Measurements from ENCODE around the gene P2RX2.

GRCh38 chr12:132611620-132612019 lies 7.0 kb upstream of the P2RX2 start:
- TF ChIP-seq, protein P1, sequence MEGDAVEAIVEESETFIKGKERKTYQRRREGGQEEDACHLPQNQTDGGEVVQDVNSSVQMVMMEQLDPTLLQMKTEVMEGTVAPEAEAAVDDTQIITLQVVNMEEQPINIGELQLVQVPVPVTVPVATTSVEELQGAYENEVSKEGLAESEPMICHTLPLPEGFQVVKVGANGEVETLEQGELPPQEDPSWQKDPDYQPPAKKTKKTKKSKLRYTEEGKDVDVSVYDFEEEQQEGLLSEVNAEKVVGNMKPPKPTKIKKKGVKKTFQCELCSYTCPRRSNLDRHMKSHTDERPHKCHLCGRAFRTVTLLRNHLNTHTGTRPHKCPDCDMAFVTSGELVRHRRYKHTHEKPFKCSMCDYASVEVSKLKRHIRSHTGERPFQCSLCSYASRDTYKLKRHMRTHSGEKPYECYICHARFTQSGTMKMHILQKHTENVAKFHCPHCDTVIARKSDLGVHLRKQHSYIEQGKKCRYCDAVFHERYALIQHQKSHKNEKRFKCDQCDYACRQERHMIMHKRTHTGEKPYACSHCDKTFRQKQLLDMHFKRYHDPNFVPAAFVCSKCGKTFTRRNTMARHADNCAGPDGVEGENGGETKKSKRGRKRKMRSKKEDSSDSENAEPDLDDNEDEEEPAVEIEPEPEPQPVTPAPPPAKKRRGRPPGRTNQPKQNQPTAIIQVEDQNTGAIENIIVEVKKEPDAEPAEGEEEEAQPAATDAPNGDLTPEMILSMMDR (conservative IDR thresholded peaks at IDR 0.05): no peak
- TF ChIP-seq EZH2 (IDR thresholded peaks at IDR 0.05; ENCODE audit: low read depth): no peak

All from PC-9 (cell line).